HG03097 (cell line): ENCODE results near the gene MSI2.

ENCODE experiments used
- ATAC-seq: cut with Tn5 transposase; IDR thresholded peaks from one replicate; pipeline ENCODE4 v1.9.1; 2021; ENCODE audit not compliant: unreplicated experiment, low FRiP score

The MSI2 gene

DNA sequence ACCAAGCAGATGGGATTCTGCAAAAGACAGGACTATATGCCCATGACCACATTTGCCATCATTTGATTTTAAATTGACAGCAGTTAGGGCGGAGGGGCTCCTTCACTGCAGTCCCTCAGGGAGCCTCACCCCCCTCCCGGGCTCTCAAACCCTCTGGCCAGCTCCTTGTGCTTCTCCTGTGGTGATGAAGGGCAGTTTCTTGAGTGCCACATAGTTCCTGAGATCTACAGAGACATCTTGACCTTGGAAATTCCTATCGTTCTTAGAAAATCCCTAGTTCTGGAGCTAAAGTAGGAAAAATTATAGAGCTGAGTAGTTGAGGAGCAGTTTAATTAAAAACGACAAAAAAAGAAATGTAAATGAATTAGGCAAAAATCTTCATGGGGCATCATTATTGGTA lies 257.2 kb downstream of the MSI2 start:
- ATAC-seq = no peak

DNA sequence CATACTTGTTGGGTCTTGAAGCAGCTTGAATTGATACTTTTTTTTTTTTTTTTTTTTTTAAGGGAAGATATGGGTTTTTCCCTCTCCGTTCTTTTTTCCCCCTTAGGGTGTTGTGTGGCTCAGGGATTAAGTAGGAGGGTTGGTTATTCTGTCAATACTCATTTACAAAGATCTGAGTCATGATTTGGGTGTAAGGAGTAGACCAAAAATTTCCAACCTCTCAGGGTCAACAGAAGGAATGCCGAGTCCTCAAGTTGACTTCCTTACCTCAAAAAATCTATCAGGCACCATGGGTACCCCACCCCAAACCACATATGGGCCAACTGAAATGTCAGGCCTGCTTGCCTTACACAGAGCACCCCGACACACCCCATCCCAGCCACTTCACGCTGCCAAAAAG lies 258.3 kb downstream of the MSI2 start:
- no peak for ATAC-seq

DNA sequence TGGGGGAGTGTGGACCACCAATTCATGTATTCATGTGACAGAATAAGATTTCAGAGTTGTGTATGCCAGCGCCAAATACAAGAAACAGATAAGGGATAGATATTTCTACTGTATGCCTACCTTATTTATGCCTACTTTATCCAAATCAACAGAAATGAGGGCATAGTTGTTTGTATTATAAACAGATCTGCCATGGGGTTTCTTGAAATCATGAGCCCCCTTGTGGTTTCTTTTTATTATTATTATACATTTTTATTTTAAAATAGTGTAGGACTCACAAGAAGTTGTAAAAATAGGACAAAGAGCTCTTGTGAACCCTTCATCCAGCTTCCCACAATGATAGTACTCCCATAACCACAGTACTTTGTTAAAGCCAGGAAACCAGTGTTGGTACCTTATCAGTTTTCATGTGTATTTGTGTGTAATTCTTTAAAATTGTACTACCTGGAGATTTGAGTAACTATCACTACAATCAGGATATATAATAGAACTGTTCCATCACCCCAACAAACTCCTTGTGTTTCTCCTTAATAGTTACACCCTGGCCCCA lies 259.4 kb downstream of the MSI2 start:
- ATAC-seq = no peak

GRCh38 chr17:57516290-57517230 lies 260.2 kb downstream of the MSI2 start:
- ATAC-seq = no peak

GRCh38 chr17:57517273-57517631 lies 260.9 kb downstream of the MSI2 start:
- no peak for ATAC-seq

DNA sequence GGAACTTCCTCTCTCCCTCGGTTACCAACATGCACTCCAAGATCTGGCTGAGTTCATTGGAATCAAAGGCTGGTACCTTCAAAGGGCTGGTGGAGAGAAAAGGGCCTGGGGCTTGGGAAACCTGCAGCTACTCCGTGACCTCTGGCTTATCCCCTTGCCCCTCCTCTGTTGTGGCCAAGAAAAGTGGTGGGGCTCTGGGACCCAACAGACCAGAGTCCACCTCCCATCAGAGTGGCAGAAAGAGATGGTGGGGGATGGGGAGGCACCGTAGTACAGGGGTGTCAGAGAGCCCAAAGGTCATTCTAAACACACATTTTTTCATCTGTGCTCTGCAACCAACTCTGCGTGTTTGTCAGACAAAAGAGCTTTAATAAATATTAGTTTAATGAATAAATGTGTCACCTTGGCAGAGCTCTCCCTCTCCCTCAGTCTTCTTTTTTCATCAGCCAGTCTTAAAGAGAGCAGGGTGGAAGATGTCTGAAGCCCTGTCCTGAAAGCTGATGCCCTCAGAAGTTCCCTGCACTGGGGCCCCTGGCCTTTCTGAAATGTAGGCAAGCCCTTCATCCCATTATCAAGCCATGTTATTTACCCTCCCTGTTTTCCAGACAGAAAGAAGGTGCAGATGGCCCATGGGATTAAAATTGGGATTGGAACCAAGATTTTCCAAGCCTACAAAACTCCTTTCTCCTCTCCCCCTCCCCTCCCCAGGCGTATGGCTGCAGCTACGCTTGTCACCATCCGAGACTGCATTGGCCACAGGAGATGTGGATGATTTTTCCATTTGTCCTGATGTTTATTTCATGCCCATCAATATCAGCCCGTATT lies 261.5 kb downstream of the MSI2 start:
- no peak for ATAC-seq

DNA sequence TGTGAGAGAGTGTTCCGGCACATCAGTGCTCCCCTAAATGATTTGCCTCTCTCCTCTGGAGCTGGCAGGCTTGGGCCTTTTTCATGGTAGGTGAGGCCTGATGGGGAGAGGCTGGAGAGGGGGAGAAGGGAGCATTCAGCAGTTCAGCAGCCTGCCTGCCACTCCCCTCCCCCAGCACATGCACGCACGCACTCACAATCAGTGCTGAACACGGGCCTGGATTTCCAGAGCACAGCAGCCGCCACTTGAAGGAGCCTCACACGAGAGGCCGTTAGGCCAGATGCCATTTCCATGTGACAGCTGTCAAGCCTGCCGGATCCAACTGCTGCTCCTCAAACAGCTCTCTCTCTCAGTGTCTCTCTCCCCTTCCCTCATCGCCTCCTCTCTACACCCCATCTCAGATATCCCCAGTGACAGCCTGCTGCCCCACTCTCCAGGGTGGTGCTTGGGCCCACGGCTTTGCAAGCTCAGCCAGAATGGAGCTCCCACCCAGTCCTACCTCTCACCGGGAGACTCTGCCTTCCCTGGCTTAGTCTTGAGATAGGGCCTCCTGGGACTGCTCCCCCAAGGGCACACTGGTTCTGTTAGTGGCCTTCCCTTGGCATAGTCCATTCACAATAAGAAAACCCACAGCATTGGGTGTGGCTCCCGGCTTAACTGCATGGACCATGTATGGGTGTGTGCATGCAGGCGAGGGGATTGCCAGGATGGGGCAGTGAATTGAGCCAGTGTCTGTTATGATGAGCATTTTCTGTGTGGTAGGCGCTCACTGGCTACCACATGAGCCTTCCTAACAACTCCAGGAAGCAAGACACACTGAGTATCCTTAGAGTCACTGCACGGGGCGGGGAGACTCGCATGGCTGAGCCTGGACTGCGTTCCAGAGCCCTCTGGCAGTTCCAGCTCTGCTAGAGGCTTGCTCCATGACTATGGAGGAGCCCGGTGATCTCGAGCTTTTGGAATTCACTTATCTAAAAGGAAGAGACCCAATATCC lies 262.6 kb downstream of the MSI2 start:
- ATAC-seq = no peak

GRCh38 chr17:57519800-57520199 lies 263.5 kb downstream of the MSI2 start:
- no peak for ATAC-seq

DNA sequence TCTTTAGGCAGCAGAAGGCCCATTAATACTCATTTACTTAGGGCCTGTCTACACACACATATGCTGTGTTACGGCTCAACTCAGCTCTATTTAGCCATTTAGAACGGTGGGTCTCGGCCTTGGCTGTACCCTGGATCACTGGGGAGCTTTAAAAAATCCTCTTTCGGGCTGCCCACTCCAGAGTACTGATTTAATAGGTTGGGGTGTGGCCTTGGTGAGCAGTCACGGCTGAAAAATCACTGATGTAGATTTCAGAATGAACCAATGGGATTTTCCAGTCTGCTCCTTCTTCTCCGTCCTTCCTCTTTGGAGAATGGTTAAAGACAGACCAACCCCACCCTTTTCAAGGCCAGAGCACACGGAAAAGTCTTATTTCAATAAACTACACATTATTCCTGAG lies 265.3 kb downstream of the MSI2 start:
- ATAC-seq = no peak

GRCh38 chr17:57522042-57523005 lies 266.0 kb downstream of the MSI2 start:
- ATAC-seq = no peak

DNA sequence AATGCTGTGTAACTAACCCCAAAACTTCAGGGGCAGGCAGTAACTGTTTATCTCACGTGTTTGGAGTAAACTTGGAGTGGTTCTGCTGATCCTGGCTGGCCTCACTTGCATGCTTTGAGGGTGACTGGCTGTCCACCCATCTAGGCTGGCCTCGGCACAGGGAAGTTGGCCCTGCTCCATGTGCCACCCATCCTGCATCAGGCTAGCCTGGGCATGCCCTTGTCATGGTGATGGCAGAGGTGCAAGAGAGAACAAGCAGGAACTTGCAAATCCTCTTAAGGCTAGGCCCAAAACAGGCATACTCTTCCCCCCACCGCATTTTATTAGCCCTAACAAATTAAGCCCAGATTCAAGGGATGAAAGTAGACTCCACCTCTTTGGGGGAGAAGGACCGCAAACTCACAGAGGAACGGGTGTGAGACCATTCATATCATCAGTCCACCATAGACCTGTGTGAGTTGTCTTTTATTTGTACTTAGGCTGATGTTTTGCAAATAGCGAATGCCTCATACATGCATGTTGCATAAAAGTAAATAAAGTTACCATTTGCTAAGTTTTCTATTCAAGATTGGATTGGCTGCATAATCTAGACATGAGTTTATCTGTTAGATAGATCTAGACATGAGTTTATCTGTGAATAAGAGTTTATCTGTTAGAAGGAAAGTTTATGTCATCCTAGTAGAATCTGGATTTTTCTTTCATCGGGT lies 267.8 kb downstream of the MSI2 start:
- no peak for ATAC-seq

- ATAC-seq = no peak
Observed at GRCh38 chr17:57524839-57525568, 268.7 kb downstream of the MSI2 start.

GRCh38 chr17:57527221-57528057 lies 271.1 kb downstream of the MSI2 start:
- ATAC-seq = no peak

DNA sequence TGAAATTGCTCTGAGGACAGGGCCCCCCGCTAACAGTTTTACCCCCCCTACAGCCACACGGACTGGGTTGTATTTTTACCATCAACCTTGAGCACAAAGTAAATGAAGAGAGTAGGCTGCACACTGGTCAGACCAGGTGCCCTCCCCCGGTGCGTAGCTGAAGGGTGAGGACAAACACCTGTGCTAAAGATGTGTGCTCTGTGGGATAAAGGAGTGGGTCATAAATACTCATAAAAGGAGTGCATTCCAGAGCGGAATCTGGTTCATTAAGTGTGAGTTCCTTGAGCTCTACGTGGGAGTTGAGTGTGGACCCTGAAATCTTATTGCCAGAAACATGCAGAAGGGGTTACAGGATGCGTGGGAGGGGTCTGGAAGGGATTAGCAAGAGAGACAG lies 271.7 kb downstream of the MSI2 start:
- ATAC-seq = no peak

DNA sequence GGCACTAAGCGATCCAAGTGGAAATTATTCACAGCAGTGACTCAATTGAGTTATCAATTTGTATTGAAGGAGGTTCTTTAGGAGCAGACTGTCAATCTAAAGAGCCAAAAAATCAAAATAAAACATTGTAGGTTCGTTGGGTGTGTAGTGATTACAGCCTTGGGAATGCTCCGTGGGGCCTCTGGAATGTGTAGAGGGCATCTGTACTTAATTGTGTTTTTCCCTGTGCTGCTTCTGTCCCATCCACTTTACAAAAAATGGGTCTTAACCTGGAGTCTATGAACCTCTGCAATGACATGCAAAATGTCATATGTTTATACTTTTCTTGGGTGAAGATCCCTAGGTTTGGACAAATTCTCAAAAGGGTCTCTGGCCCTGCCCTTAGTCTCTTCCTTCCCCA lies 273.7 kb downstream of the MSI2 start:
- no peak for ATAC-seq

- ATAC-seq = no peak
Observed at GRCh38 chr17:57530508-57530907, 274.2 kb downstream of the MSI2 start.

GRCh38 chr17:57531078-57531477 lies 274.8 kb downstream of the MSI2 start:
- ATAC-seq = no peak
